ENCODE measurements around the gene ANKRD66.

GRCh38 chr6:46736906-46737305, 9.8 kb upstream of the ANKRD66 start:
- TF ChIP-seq POLR2A (IDR thresholded peaks at IDR 0.05) = no peak
- TF ChIP-seq, protein P1, sequence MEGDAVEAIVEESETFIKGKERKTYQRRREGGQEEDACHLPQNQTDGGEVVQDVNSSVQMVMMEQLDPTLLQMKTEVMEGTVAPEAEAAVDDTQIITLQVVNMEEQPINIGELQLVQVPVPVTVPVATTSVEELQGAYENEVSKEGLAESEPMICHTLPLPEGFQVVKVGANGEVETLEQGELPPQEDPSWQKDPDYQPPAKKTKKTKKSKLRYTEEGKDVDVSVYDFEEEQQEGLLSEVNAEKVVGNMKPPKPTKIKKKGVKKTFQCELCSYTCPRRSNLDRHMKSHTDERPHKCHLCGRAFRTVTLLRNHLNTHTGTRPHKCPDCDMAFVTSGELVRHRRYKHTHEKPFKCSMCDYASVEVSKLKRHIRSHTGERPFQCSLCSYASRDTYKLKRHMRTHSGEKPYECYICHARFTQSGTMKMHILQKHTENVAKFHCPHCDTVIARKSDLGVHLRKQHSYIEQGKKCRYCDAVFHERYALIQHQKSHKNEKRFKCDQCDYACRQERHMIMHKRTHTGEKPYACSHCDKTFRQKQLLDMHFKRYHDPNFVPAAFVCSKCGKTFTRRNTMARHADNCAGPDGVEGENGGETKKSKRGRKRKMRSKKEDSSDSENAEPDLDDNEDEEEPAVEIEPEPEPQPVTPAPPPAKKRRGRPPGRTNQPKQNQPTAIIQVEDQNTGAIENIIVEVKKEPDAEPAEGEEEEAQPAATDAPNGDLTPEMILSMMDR (IDR thresholded peaks at IDR 0.05 in 4 of 5, conservative IDR thresholded peaks at IDR 0.05 in 1 of 5) = no peak
